GM23338 (cell line): ENCODE data around the gene GIMAP5. TPM values are rescaled to one million over a fixed set of nuclear protein-coding genes. Genes with fewer than 3 reads are reported as not detected.

Source experiments
- ATAC-seq: fragments of 200-7000 bp; cut with Tn5 transposase; 3 replicates; pipeline ENCODE4 v1.9.1; 2020
- DNase-seq: peaks from one replicate; pipeline ENCODE4 v3.0.0-alpha.2; 2015; ENCODE audit warnings: low spot score
- H2AFZ ChIP-seq: fragments of 200-600 bp; sonication (generic); 2 replicates; pipeline ENCODE4 v1.8.0; 2016; ENCODE audit warnings: antibody characterized with exemption, mild to moderate bottlenecking, moderate library complexity
- H3F3A ChIP-seq: fragments of 200-600 bp; sonication (generic); replicated peaks from 2 replicates; pipeline ENCODE4 v1.8.0; 2017; ENCODE audit warnings: antibody characterized with exemption, mixed run types, low read depth
- H3K27ac ChIP-seq: fragments of 200-600 bp; sonication (generic); 2 replicates; pipeline ENCODE4 v1.6.1; 2016; ENCODE audit warnings: low read depth
- H3K27me3 ChIP-seq: fragments of 200-600 bp; sonication (generic); 2 replicates; pipeline ENCODE4 v1.8.0; 2016; ENCODE audit warnings: mild to moderate bottlenecking, mixed run types, moderate library complexity; ENCODE audit not compliant: insufficient read depth
- H3K36me3 ChIP-seq: fragments of 200-600 bp; sonication (generic); 2 replicates; pipeline ENCODE4 v1.8.0; 2016; ENCODE audit warnings: mild to moderate bottlenecking; ENCODE audit not compliant: insufficient read depth
- H3K4me1 ChIP-seq: fragments of 200-600 bp; sonication (generic); 2 replicates; pipeline ENCODE4 v1.8.0; 2016; ENCODE audit warnings: mild to moderate bottlenecking, moderate library complexity; ENCODE audit not compliant: insufficient read depth
- H3K4me2 ChIP-seq: fragments of 200-600 bp; sonication (generic); 2 replicates; pipeline ENCODE4 v1.7.1; 2017; ENCODE audit warnings: mixed run types
- H3K4me3 ChIP-seq: fragments of 200-600 bp; sonication (generic); 2 replicates; pipeline ENCODE4 v1.6.1; 2016; ENCODE audit warnings: mixed run types
- H3K79me2 ChIP-seq: fragments of 200-600 bp; sonication (generic); replicated peaks from 2 replicates; pipeline ENCODE4 v1.8.0; 2017; ENCODE audit warnings: mild to moderate bottlenecking; ENCODE audit not compliant: insufficient read depth
- H3K9me2 ChIP-seq: fragments of 200-600 bp; sonication (generic); 2 replicates; pipeline ENCODE4 v1.8.0; 2017; ENCODE audit not compliant: insufficient read depth
- H4K20me1 ChIP-seq: fragments of 200-600 bp; sonication (generic); replicated peaks from 2 replicates; pipeline ENCODE4 v1.8.0; 2017; ENCODE audit warnings: mild to moderate bottlenecking; ENCODE audit not compliant: insufficient read depth
- H3K27ac Mint-ChIP-seq: 2 replicates; pipeline ENCODE4 v1.8.0; 2020; ENCODE audit warnings: inconsistent platforms, mild to moderate bottlenecking, moderate library complexity, mixed read lengths
- H3K27me3 Mint-ChIP-seq: 3 replicates; pipeline ENCODE4 v1.8.0; 2022; ENCODE audit warnings: low read depth, mild to moderate bottlenecking, moderate library complexity, mixed read lengths, inconsistent platforms; ENCODE audit not compliant: insufficient read depth, poor library complexity
- H3K36me3 Mint-ChIP-seq: 3 replicates; pipeline ENCODE4 v1.8.0; 2021; ENCODE audit warnings: low read depth, mild to moderate bottlenecking, inconsistent platforms, moderate library complexity, mixed read lengths
- H3K4me1 Mint-ChIP-seq: 3 replicates; pipeline ENCODE4 v1.8.0; 2020; ENCODE audit warnings: mild to moderate bottlenecking, inconsistent platforms, mixed read lengths
- H3K4me3 Mint-ChIP-seq: 3 replicates; pipeline ENCODE4 v1.8.0; 2021; ENCODE audit warnings: moderate library complexity, mild to moderate bottlenecking, inconsistent platforms, mixed read lengths
- H3K9me3 Mint-ChIP-seq: 3 replicates; pipeline ENCODE4 v1.8.0; 2020; ENCODE audit warnings: moderate library complexity, mild to moderate bottlenecking, inconsistent platforms, mixed read lengths
- CREB1 ChIP-seq: fragments of 250-450 bp; sonication (Bioruptor Pico); IDR thresholded peaks from 2 replicates; pipeline ENCODE4 v1.5.0; 2020; ENCODE audit warnings: low read depth, mild to moderate bottlenecking, moderate library complexity
- EZH2 ChIP-seq: fragments of 200-600 bp; sonication (generic); IDR thresholded peaks from one replicate; pipeline ENCODE4 v1.8.0; 2017; ENCODE audit warnings: antibody characterized with exemption, mild to moderate bottlenecking, low read depth; ENCODE audit not compliant: unreplicated experiment
- EZH2phosphoT487 ChIP-seq: fragments of 200-600 bp; sonication (generic); IDR thresholded peaks from one replicate; pipeline ENCODE4 v1.8.1; 2018; ENCODE audit warnings: antibody characterized with exemption; ENCODE audit not compliant: unreplicated experiment
- JUNB ChIP-seq: IDR thresholded peaks from one replicate; pipeline ENCODE4 v1.6.1; 2016; ENCODE audit warnings: antibody characterized with exemption; ENCODE audit not compliant: unreplicated experiment
- NANOG ChIP-seq: IDR thresholded peaks from 2 replicates; pipeline ENCODE4 v1.6.1; 2016; ENCODE audit warnings: antibody characterized with exemption, borderline replicate concordance
- POLR2AphosphoS5 ChIP-seq: IDR thresholded peaks from 2 replicates; pipeline ENCODE4 v1.6.1; 2016; ENCODE audit warnings: antibody characterized with exemption, low read depth
- STAT1 ChIP-seq: IDR thresholded peaks from one replicate; pipeline ENCODE4 v1.6.1; 2016; ENCODE audit warnings: antibody characterized with exemption; ENCODE audit not compliant: unreplicated experiment
- ZNF114 ChIP-seq: fragments of 250-450 bp; sonication (Bioruptor Pico); IDR thresholded peaks from 2 replicates; pipeline ENCODE4 v1.5.0; 2020; ENCODE audit warnings: mild to moderate bottlenecking, moderate library complexity
- ZNF331 ChIP-seq: fragments of 250-450 bp; sonication (Bioruptor Pico); IDR thresholded peaks from 2 replicates; pipeline ENCODE4 v1.5.0; 2020; ENCODE audit warnings: low read depth, mild to moderate bottlenecking, moderate library complexity
- polyA plus RNA-seq: library from polyadenylated mRNA; unstranded; fragments of >200 nt; fragmentation: Nextera tagmentation; extraction: Ambion mirVana; gene quantifications from 2 replicates; pipeline ENCODE4 v1.2.1, GENCODE V29; 2016
- total RNA-seq: library from RNA; depleted of rRNA; stranded (reverse); fragments of >200 nt; shearing (Covaris generic); gene quantifications from 2 replicates; pipeline ENCODE4 v1.2.3, GENCODE V29; 2014
- TF ChIP-seq, protein P1 (sequence below), 2 experiments: fragments of 200-600 bp in 1 of 2; sonication (generic) in 1 of 2; conservative IDR thresholded peaks; 2 replicates each; pipeline versions ENCODE4 v1.5.1 to v1.6.1; 2016 to 2017; ENCODE audit warnings: antibody characterized with exemption in 2 of 2, low read depth in 2 of 2, mild to moderate bottlenecking in 2 of 2, moderate library complexity in 1 of 2
- TF ChIP-seq, protein P2 (sequence below): fragments of 250-450 bp; sonication (Bioruptor Pico); IDR thresholded peaks from 2 replicates; pipeline ENCODE4 v1.5.0; 2020; ENCODE audit warnings: mild to moderate bottlenecking, moderate library complexity
- TF ChIP-seq, protein P3 (sequence below): IDR thresholded peaks from 2 replicates; pipeline ENCODE4 v1.6.1; 2016; ENCODE audit warnings: antibody characterized with exemption
- TF ChIP-seq, protein P4 (sequence below): IDR thresholded peaks from one replicate; pipeline ENCODE4 v1.6.1; 2018; ENCODE audit warnings: antibody characterized with exemption; ENCODE audit not compliant: unreplicated experiment

GIMAP5 gene
- total and polyA plus RNA-seq, 2 experiments from 2014 or later = not detected

DNA sequence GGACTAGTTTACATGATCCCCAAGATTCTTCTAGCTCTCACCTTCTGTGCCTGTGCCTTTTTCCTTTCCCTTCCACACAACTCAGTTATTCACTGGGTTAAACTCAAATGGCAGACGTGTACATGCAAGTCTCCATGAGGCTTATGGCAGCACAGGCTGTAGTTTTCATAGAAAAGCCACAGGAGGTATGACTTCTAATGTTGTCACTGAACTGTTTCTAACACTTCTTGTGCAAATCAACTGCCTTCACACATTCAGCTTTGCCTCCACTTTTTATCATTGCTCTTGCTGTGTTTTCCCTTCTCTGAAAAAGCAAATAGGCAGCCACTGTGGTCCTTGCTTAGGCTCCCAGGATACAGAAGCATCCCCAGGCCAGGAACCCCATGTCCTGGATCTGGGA lies 5.3 kb upstream of the GIMAP5 start:
- Mint-ChIP-seq H3K4me1 (peaks cover 8% of the 10 kb centered on the region; the same call in 1 of the 3 replicates), H3K4me3 (no peak overlapping the region), H3K36me3 (no peaks in the 10 kb centered on the region), H3K27ac (no peak overlapping the region), H3K9me3 (peaks cover 20% of the 10 kb centered on the region), H3K27me3 (peaks cover 91% of the 10 kb centered on the region)
- Histone ChIP-seq H4K20me1 (peaks cover 14% of the 10 kb centered on the region), H3F3A (no peaks in the 10 kb centered on the region), H3K36me3 (no peaks in the 10 kb centered on the region), H3K4me1 (no peaks in the 10 kb centered on the region), H3K27ac (no peak overlapping the region), H3K79me2 (no peaks in the 10 kb centered on the region), H3K9me2 (no peaks in the 10 kb centered on the region), H3K4me3 (no peak overlapping the region), H3K4me2 (no peak overlapping the region), H3K27me3 (peaks cover 99% of the 10 kb centered on the region), H2AFZ (no peak overlapping the region)
- ATAC-seq (no peak), DNase-seq (no peak)
- TF ChIP-seq POLR2AphosphoS5 = no peak
- TF ChIP-seq, protein P1, sequence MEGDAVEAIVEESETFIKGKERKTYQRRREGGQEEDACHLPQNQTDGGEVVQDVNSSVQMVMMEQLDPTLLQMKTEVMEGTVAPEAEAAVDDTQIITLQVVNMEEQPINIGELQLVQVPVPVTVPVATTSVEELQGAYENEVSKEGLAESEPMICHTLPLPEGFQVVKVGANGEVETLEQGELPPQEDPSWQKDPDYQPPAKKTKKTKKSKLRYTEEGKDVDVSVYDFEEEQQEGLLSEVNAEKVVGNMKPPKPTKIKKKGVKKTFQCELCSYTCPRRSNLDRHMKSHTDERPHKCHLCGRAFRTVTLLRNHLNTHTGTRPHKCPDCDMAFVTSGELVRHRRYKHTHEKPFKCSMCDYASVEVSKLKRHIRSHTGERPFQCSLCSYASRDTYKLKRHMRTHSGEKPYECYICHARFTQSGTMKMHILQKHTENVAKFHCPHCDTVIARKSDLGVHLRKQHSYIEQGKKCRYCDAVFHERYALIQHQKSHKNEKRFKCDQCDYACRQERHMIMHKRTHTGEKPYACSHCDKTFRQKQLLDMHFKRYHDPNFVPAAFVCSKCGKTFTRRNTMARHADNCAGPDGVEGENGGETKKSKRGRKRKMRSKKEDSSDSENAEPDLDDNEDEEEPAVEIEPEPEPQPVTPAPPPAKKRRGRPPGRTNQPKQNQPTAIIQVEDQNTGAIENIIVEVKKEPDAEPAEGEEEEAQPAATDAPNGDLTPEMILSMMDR (conservative IDR thresholded peaks at IDR 0.05; ENCODE audit: low read depth in 2 of 2) = no peak
- TF ChIP-seq EZH2phosphoT487 = no peak
- TF ChIP-seq STAT1 = no peak
- TF ChIP-seq EZH2 = no peak
- TF ChIP-seq NANOG = no peak
- no peak for TF ChIP-seq ZNF114 (CRISPR knock-in tag)
- TF ChIP-seq ZNF331 (CRISPR knock-in tag) = no peak
- no peak for TF ChIP-seq CREB1 (CRISPR knock-in tag)
- TF ChIP-seq, protein P2, sequence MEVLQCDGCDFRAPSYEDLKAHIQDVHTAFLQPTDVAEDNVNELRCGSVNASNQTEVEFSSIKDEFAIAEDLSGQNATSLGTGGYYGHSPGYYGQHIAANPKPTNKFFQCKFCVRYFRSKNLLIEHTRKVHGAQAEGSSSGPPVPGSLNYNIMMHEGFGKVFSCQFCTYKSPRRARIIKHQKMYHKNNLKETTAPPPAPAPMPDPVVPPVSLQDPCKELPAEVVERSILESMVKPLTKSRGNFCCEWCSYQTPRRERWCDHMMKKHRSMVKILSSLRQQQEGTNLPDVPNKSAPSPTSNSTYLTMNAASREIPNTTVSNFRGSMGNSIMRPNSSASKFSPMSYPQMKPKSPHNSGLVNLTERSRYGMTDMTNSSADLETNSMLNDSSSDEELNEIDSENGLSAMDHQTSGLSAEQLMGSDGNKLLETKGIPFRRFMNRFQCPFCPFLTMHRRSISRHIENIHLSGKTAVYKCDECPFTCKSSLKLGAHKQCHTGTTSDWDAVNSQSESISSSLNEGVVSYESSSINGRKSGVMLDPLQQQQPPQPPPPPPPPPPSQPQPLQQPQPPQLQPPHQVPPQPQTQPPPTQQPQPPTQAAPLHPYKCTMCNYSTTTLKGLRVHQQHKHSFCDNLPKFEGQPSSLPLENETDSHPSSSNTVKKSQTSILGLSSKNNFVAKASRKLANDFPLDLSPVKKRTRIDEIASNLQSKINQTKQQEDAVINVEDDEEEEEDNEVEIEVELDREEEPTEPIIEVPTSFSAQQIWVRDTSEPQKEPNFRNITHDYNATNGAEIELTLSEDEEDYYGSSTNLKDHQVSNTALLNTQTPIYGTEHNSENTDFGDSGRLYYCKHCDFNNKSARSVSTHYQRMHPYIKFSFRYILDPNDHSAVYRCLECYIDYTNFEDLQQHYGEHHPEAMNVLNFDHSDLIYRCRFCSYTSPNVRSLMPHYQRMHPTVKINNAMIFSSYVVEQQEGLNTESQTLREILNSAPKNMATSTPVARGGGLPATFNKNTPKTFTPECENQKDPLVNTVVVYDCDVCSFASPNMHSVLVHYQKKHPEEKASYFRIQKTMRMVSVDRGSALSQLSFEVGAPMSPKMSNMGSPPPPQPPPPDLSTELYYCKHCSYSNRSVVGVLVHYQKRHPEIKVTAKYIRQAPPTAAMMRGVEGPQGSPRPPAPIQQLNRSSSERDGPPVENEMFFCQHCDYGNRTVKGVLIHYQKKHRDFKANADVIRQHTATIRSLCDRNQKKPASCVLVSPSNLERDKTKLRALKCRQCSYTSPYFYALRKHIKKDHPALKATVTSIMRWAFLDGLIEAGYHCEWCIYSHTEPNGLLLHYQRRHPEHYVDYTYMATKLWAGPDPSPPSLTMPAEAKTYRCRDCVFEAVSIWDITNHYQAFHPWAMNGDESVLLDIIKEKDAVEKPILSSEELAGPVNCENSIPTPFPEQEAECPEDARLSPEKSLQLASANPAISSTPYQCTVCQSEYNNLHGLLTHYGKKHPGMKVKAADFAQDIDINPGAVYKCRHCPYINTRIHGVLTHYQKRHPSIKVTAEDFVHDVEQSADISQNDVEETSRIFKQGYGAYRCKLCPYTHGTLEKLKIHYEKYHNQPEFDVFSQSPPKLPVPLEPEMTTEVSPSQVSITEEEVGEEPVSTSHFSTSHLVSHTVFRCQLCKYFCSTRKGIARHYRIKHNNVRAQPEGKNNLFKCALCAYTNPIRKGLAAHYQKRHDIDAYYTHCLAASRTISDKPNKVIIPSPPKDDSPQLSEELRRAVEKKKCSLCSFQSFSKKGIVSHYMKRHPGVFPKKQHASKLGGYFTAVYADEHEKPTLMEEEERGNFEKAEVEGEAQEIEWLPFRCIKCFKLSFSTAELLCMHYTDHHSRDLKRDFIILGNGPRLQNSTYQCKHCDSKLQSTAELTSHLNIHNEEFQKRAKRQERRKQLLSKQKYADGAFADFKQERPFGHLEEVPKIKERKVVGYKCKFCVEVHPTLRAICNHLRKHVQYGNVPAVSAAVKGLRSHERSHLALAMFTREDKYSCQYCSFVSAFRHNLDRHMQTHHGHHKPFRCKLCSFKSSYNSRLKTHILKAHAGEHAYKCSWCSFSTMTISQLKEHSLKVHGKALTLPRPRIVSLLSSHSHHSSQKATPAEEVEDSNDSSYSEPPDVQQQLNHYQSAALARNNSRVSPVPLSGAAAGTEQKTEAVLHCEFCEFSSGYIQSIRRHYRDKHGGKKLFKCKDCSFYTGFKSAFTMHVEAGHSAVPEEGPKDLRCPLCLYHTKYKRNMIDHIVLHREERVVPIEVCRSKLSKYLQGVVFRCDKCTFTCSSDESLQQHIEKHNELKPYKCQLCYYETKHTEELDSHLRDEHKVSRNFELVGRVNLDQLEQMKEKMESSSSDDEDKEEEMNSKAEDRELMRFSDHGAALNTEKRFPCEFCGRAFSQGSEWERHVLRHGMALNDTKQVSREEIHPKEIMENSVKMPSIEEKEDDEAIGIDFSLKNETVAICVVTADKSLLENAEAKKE = no peak
- TF ChIP-seq, protein P3, sequence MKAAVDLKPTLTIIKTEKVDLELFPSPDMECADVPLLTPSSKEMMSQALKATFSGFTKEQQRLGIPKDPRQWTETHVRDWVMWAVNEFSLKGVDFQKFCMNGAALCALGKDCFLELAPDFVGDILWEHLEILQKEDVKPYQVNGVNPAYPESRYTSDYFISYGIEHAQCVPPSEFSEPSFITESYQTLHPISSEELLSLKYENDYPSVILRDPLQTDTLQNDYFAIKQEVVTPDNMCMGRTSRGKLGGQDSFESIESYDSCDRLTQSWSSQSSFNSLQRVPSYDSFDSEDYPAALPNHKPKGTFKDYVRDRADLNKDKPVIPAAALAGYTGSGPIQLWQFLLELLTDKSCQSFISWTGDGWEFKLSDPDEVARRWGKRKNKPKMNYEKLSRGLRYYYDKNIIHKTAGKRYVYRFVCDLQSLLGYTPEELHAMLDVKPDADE = no peak
- TF ChIP-seq JUNB = no peak
- TF ChIP-seq, protein P4, sequence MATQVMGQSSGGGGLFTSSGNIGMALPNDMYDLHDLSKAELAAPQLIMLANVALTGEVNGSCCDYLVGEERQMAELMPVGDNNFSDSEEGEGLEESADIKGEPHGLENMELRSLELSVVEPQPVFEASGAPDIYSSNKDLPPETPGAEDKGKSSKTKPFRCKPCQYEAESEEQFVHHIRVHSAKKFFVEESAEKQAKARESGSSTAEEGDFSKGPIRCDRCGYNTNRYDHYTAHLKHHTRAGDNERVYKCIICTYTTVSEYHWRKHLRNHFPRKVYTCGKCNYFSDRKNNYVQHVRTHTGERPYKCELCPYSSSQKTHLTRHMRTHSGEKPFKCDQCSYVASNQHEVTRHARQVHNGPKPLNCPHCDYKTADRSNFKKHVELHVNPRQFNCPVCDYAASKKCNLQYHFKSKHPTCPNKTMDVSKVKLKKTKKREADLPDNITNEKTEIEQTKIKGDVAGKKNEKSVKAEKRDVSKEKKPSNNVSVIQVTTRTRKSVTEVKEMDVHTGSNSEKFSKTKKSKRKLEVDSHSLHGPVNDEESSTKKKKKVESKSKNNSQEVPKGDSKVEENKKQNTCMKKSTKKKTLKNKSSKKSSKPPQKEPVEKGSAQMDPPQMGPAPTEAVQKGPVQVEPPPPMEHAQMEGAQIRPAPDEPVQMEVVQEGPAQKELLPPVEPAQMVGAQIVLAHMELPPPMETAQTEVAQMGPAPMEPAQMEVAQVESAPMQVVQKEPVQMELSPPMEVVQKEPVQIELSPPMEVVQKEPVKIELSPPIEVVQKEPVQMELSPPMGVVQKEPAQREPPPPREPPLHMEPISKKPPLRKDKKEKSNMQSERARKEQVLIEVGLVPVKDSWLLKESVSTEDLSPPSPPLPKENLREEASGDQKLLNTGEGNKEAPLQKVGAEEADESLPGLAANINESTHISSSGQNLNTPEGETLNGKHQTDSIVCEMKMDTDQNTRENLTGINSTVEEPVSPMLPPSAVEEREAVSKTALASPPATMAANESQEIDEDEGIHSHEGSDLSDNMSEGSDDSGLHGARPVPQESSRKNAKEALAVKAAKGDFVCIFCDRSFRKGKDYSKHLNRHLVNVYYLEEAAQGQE = no peak
